GM21717 (cell line): Measurements from ENCODE around the gene FOXN4.

Source experiments
- ATAC-seq: cut with Tn5 transposase; IDR thresholded peaks from one replicate; pipeline ENCODE4 v1.9.1; 2021; ENCODE audit warnings: mild to moderate bottlenecking, moderate library complexity; ENCODE audit not compliant: unreplicated experiment

Gene FOXN4

GRCh38 chr12:109307051-109307450 is 2.0 kb downstream of the FOXN4 start:
- ATAC-seq: no peak

- no peak for ATAC-seq
Observed at GRCh38 chr12:109305547-109305946, 3.5 kb downstream of the FOXN4 start.

- no peak for ATAC-seq
Observed at GRCh38 chr12:109304485-109304884, 4.6 kb downstream of the FOXN4 start.

GRCh38 chr12:109302770-109303169 is 6.3 kb downstream of the FOXN4 start:
- ATAC-seq: no peak

GRCh38 chr12:109302358-109302757 is 6.7 kb downstream of the FOXN4 start:
- no peak for ATAC-seq

- no peak for ATAC-seq
Observed at GRCh38 chr12:109301643-109302168, 7.4 kb downstream of the FOXN4 start.

- ATAC-seq: no peak
Observed at GRCh38 chr12:109299849-109300248, 9.2 kb downstream of the FOXN4 start.

GRCh38 chr12:109296431-109296830 is 12.7 kb downstream of the FOXN4 start:
- ATAC-seq: no peak

GRCh38 chr12:109295764-109296425 is 13.2 kb downstream of the FOXN4 start:
- ATAC-seq: no peak

GRCh38 chr12:109294286-109294796 is 14.7 kb downstream of the FOXN4 start:
- ATAC-seq: no peak

GRCh38 chr12:109293106-109293505 is 16.0 kb downstream of the FOXN4 start:
- no peak for ATAC-seq

- no peak for ATAC-seq
Observed at GRCh38 chr12:109292342-109292711, 16.8 kb downstream of the FOXN4 start.

GRCh38 chr12:109291521-109292341 is 17.4 kb downstream of the FOXN4 start:
- no peak for ATAC-seq

- no peak for ATAC-seq
Observed at GRCh38 chr12:109291117-109291516, 18.0 kb downstream of the FOXN4 start.

GRCh38 chr12:109290061-109290460 is 19.0 kb downstream of the FOXN4 start:
- no peak for ATAC-seq

GRCh38 chr12:109289551-109289950 is 19.5 kb downstream of the FOXN4 start:
- ATAC-seq: no peak

- ATAC-seq: no peak
Observed at GRCh38 chr12:109289004-109289403, 20.1 kb downstream of the FOXN4 start.

GRCh38 chr12:109288571-109288970 is 20.5 kb downstream of the FOXN4 start:
- no peak for ATAC-seq

- ATAC-seq: no peak
Observed at GRCh38 chr12:109287811-109288469, 21.1 kb downstream of the FOXN4 start.

GRCh38 chr12:109287181-109287580 is 21.9 kb downstream of the FOXN4 start:
- ATAC-seq: no peak

GRCh38 chr12:109286652-109287051 is 22.4 kb downstream of the FOXN4 start:
- no peak for ATAC-seq
